ENCODE data around the gene ADCY3. TPM values are rescaled to one million over a fixed set of nuclear protein-coding genes. Genes with fewer than 3 reads are reported as not detected.

Gene ADCY3
- polyA plus RNA-seq, 3 donors, result 2.5 to 9.3 (median 3.5) TPM

DNA sequence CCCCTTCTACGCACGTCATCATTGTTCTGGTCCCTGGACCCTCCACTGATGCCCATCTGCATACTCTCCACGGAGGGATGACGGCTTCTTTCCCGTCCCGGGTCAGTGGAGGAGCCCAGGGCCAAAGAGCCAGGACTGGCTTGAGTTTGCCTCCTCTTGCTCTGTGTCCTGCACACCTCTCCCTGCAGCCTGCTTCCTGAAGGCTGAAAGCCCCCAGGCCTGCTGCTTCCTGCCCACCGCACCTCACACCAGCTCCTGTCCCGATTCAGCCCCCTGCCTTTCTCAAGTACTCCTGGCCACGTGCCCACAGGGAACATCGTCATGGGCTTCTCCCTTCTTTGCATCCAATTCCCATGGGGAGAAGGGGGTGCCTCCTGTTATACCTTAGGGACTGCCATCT, 7.1 kb downstream of the ADCY3 start:
- H3K36me3 Mint-ChIP-seq, result peaks cover 14 to 15% of the 10 kb centered on the region in 2 donors
- Histone ChIP-seq H3K4me2 (replicated peaks; ENCODE audit: extremely low read depth, low read length, poor library complexity, severe bottlenecking) (no peak overlapping the region), H4K20me1 (ENCODE audit: insufficient read depth, low read length) (no peaks in the 10 kb centered on the region), H3K4me3 (replicated peaks in 1 of 3; ENCODE audit: low read depth in 2 of 3, low read length in 3 of 3) (no peak overlapping the region), H3K4me1 (ENCODE audit: control insufficient read depth in 1 of 2, insufficient read depth in 2 of 2, low read length in 2 of 2) (no peaks in the 10 kb centered on the region), H3K27me3 (ENCODE audit: control insufficient read depth in 2 of 2, insufficient read depth in 2 of 2, low read length in 2 of 2) (no peaks in the 10 kb centered on the region), H2AFZ (ENCODE audit: insufficient read depth, low read depth, low read length, poor library complexity, severe bottlenecking) (no peak overlapping the region), H3K79me2 (ENCODE audit: insufficient read depth, low read length) (no peaks in the 10 kb centered on the region), H3K9ac (ENCODE audit: insufficient read depth, low read length, poor library complexity, severe bottlenecking) (no peak overlapping the region), H3K36me3 (replicated peaks in 1 of 2; ENCODE audit: control insufficient read depth in 1 of 2, insufficient read depth in 2 of 2, low read length in 2 of 2) (no peaks in the 10 kb centered on the region), H3K27ac (ENCODE audit: low read depth in 1 of 2, low read length in 2 of 2) (no peak overlapping the region), H3K9me3 (replicated peaks in 1 of 2; ENCODE audit: control insufficient read depth in 1 of 2, insufficient read depth in 1 of 2, low read length in 2 of 2) (peaks cover 0 to 3% of the 10 kb centered on the region in 2 donors)
- peak overlapping the region in 1 of 7 donors; percentile 37 for H3K27ac Mint-ChIP-seq
- intact Hi-C loops (cut with micrococcal nuclease), result no loop called here
- no peak for DNase-seq
- no peak overlapping the region for H3K4me3 Mint-ChIP-seq
- TF ChIP-seq, protein P1, sequence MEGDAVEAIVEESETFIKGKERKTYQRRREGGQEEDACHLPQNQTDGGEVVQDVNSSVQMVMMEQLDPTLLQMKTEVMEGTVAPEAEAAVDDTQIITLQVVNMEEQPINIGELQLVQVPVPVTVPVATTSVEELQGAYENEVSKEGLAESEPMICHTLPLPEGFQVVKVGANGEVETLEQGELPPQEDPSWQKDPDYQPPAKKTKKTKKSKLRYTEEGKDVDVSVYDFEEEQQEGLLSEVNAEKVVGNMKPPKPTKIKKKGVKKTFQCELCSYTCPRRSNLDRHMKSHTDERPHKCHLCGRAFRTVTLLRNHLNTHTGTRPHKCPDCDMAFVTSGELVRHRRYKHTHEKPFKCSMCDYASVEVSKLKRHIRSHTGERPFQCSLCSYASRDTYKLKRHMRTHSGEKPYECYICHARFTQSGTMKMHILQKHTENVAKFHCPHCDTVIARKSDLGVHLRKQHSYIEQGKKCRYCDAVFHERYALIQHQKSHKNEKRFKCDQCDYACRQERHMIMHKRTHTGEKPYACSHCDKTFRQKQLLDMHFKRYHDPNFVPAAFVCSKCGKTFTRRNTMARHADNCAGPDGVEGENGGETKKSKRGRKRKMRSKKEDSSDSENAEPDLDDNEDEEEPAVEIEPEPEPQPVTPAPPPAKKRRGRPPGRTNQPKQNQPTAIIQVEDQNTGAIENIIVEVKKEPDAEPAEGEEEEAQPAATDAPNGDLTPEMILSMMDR (IDR thresholded peaks at IDR 0.05), result no peak
- peaks cover 0 to 2% (median 0%) of the 10 kb centered on the region in 3 donors for H3K27me3 Mint-ChIP-seq (ENCODE audit: low read depth in 3 of 3)
- WGBS (ENCODE audit: insufficient coverage), result 100% methylated on average over 7 of the region's 10 CpGs
- peaks cover 5 to 10% (median 7%) of the 10 kb centered on the region in 7 donors for H3K9me3 Mint-ChIP-seq
- H3K4me1 Mint-ChIP-seq, result peaks cover 10% of the 10 kb centered on the region

DNA sequence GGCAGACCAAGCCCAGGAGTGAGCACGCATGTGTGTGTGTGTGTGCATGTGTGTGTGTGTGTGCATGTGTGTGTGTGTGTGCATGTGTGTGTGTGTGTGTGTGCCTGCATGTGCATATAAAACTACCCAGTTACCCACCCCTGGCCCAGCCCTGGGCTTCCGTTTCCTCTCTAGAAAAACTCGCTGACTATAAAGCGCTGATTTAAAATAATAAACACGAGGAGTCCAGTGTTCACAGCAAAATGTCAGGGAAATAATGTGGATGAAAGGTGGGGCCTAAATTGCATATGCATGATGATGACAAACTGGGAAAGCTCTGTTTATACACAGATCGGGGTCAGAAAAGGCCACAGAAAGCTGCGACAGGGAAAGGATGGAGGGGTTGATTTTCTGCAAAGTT, 7.5 kb downstream of the ADCY3 start:
- H3K9me3 Mint-ChIP-seq, result peaks cover 5 to 10% (median 7%) of the 10 kb centered on the region in 7 donors
- Histone ChIP-seq H2AFZ (ENCODE audit: insufficient read depth, low read depth, low read length, poor library complexity, severe bottlenecking) (no peak overlapping the region), H3K36me3 (replicated peaks in 1 of 2; ENCODE audit: control insufficient read depth in 1 of 2, insufficient read depth in 2 of 2, low read length in 2 of 2) (no peaks in the 10 kb centered on the region), H3K9me3 (replicated peaks in 1 of 2; ENCODE audit: control insufficient read depth in 1 of 2, insufficient read depth in 1 of 2, low read length in 2 of 2) (peaks cover 0 to 3% of the 10 kb centered on the region in 2 donors), H4K20me1 (ENCODE audit: insufficient read depth, low read length) (no peaks in the 10 kb centered on the region), H3K4me2 (replicated peaks; ENCODE audit: extremely low read depth, low read length, poor library complexity, severe bottlenecking) (no peak overlapping the region), H3K4me1 (ENCODE audit: control insufficient read depth in 1 of 2, insufficient read depth in 2 of 2, low read length in 2 of 2) (no peaks in the 10 kb centered on the region), H3K79me2 (ENCODE audit: insufficient read depth, low read length) (no peaks in the 10 kb centered on the region), H3K9ac (ENCODE audit: insufficient read depth, low read length, poor library complexity, severe bottlenecking) (no peak overlapping the region), H3K27me3 (ENCODE audit: control insufficient read depth in 2 of 2, insufficient read depth in 2 of 2, low read length in 2 of 2) (no peaks in the 10 kb centered on the region), H3K27ac (ENCODE audit: low read depth in 1 of 2, low read length in 2 of 2) (no peak overlapping the region), H3K4me3 (replicated peaks in 1 of 3; ENCODE audit: low read depth in 2 of 3, low read length in 3 of 3) (no peak overlapping the region)
- no peak for DNase-seq
- H3K4me1 Mint-ChIP-seq, result peaks cover 5% of the 10 kb centered on the region
- peak overlapping the region in 1 of 7 donors; percentile 37 for H3K27ac Mint-ChIP-seq
- H3K36me3 Mint-ChIP-seq, result peaks cover 11 to 15% of the 10 kb centered on the region in 2 donors
- 100% methylated on average over 2 of the region's 7 CpGs for WGBS (ENCODE audit: insufficient coverage)
- TF ChIP-seq, protein P1 (IDR thresholded peaks at IDR 0.05), result no peak
- H3K4me3 Mint-ChIP-seq, result no peak overlapping the region
- H3K27me3 Mint-ChIP-seq (ENCODE audit: low read depth in 3 of 3), result peaks cover 0 to 2% (median 0%) of the 10 kb centered on the region in 3 donors
- intact Hi-C loops (cut with micrococcal nuclease), result no loop called here
